SK-N-SH (cell line): Measurements from ENCODE around the gene CNTROB. TPM values are rescaled to one million over a fixed set of nuclear protein-coding genes. Genes with fewer than 3 reads are reported as not detected.

Experiments used
- CTCF ChIA-PET: fragments of 300-600, 350-600 bp; formaldehyde crosslinking; extraction: SDS; loops from one replicate; lab custom pipeline; 2021; lab: Yijun Ruan, JAX
- POLR2A ChIA-PET: fragments of 350-600 bp; sonication (Branson Sonifier 250); formaldehyde crosslinking; extraction: SDS; loops from one replicate; lab custom pipeline; 2020; ENCODE audit warnings: antibody characterized with exemption, inconsistent platforms; lab: Yijun Ruan, JAX
- DNase-seq: peaks from one replicate; pipeline ENCODE4 v3.0.0; 2012
- H2AFZ ChIP-seq: fragments of 200-600 bp; sonication (generic); 2 replicates; pipeline ENCODE4 v1.8.1; 2016; ENCODE audit warnings: antibody characterized with exemption, mild to moderate bottlenecking, low read depth
- H3F3A ChIP-seq: fragments of 200-600 bp; sonication (generic); replicated peaks from 2 replicates; pipeline ENCODE3; 2016; ENCODE audit warnings: antibody characterized with exemption, mild to moderate bottlenecking; ENCODE audit not compliant: insufficient read depth
- H3K27ac ChIP-seq, 2 experiments: fragments of 200-500 bp in 1 of 2; fragments of 200-600 bp in 1 of 2; sonication (Bioruptor generic) in 1 of 2; sonication (generic), shearing (Covaris generic) in 1 of 2; 2 replicates each; pipeline versions ENCODE4 v1.5.1 to v1.6.1; 2014 to 2016; ENCODE audit warnings: low read depth in 2 of 2, inconsistent platforms in 1 of 2, low read length in 1 of 2, mild to moderate bottlenecking in 1 of 2, mixed read lengths in 1 of 2
- H3K27me3 ChIP-seq: fragments of 200-600 bp; sonication (generic), shearing (Covaris generic); 2 replicates; pipeline ENCODE4 v1.6.1; 2016; ENCODE audit warnings: mixed run types; ENCODE audit not compliant: insufficient read depth
- H3K36me3 ChIP-seq, 2 experiments: fragments of 200-500 bp in 1 of 2; fragments of 200-600 bp in 1 of 2; sonication (Bioruptor generic) in 1 of 2; sonication (generic) in 1 of 2; replicated peaks in 1 of 2; 2 replicates each; pipeline versions ENCODE3 to v1.5.1; 2014 to 2016; ENCODE audit warnings: low read length in 1 of 2, mild to moderate bottlenecking in 1 of 2; ENCODE audit not compliant: insufficient read depth in 2 of 2, control insufficient read depth in 1 of 2
- H3K4me1 ChIP-seq, 2 experiments: fragments of 200-500 bp in 1 of 2; fragments of 200-600 bp in 1 of 2; sonication (Bioruptor generic) in 1 of 2; sonication (generic), shearing (Covaris generic) in 1 of 2; 2 replicates each; pipeline versions ENCODE4 v1.5.1 to v1.6.1; 2014 to 2016; ENCODE audit warnings: low read depth in 1 of 2, low read length in 1 of 2, mixed run types in 1 of 2; ENCODE audit not compliant: insufficient read depth in 2 of 2, control insufficient read depth in 1 of 2
- H3K4me2 ChIP-seq: fragments of 200-600 bp; sonication (generic), shearing (Covaris generic); 2 replicates; pipeline ENCODE4 v1.6.1; 2017; ENCODE audit warnings: mixed run types
- H3K4me3 ChIP-seq, 2 experiments: fragments of 200-500 bp in 1 of 2; fragments of 200-600 bp in 1 of 2; sonication (Bioruptor generic) in 1 of 2; sonication (generic), shearing (Covaris generic) in 1 of 2; 2 replicates each; pipeline versions ENCODE4 v1.5.1 to v1.8.1; 2014 to 2016; ENCODE audit warnings: low read depth in 2 of 2, inconsistent platforms in 1 of 2, low read length in 1 of 2, mild to moderate bottlenecking in 1 of 2, mixed read lengths in 1 of 2, moderate library complexity in 1 of 2
- H3K79me2 ChIP-seq: fragments of 200-600 bp; sonication (generic); 2 replicates; pipeline ENCODE4 v1.8.1; 2017; ENCODE audit warnings: mild to moderate bottlenecking; ENCODE audit not compliant: insufficient read depth
- H3K9ac ChIP-seq: fragments of 200-600 bp; sonication (generic); 2 replicates; pipeline ENCODE4 v1.6.1; 2017; ENCODE audit warnings: mixed run types
- H3K9me2 ChIP-seq: fragments of 200-600 bp; sonication (generic); 2 replicates; pipeline ENCODE4 v1.6.1; 2017; ENCODE audit warnings: mixed run types
- H3K9me3 ChIP-seq: fragments of 200-600 bp; sonication (generic); 2 replicates; pipeline ENCODE4 v1.6.1; 2017; ENCODE audit warnings: mixed run types, mild to moderate bottlenecking, moderate library complexity
- H4K20me1 ChIP-seq: fragments of 200-600 bp; sonication (generic); 2 replicates; pipeline ENCODE4 v1.6.1; 2017; ENCODE audit warnings: mild to moderate bottlenecking, mixed run types; ENCODE audit not compliant: insufficient read depth
- EP300 ChIP-seq, 2 experiments: IDR thresholded peaks; 2 replicates each; pipeline versions ENCODE4 v1.4.0 to v1.6.1; 2012; ENCODE audit warnings: borderline replicate concordance in 1 of 2, low read depth in 1 of 2, low read length in 1 of 2
- FOSL2 ChIP-seq: IDR thresholded peaks from 2 replicates; pipeline ENCODE4 v1.4.0; 2012; ENCODE audit warnings: low read depth, mild to moderate bottlenecking, moderate library complexity, borderline replicate concordance
- FOXJ3 ChIP-seq: sonication (generic); formaldehyde crosslinking; IDR thresholded peaks from 2 replicates; pipeline ENCODE4 v1.5.1; 2020; ENCODE audit warnings: mild to moderate bottlenecking, missing genetic modification reagents
- JUND ChIP-seq: IDR thresholded peaks from 2 replicates; pipeline ENCODE4 v1.4.0; 2012
- MEF2A ChIP-seq: IDR thresholded peaks from 2 replicates; pipeline ENCODE4 v1.4.0; 2012; ENCODE audit warnings: low read depth, borderline replicate concordance
- MXI1 ChIP-seq: IDR thresholded peaks from 2 replicates; pipeline ENCODE4 v1.6.1; 2012; ENCODE audit warnings: mild to moderate bottlenecking, low read depth, low read length, improper control_type of control experiment
- POLR2AphosphoS5 ChIP-seq: IDR thresholded peaks from 2 replicates; pipeline ENCODE4 v1.6.1; 2012; ENCODE audit warnings: low read depth, low read length
- RAD21 ChIP-seq: IDR thresholded peaks from 2 replicates; pipeline ENCODE4 v1.6.1; 2012; ENCODE audit warnings: mild to moderate bottlenecking, low read length
- RCOR1 ChIP-seq: fragments of 150-350 bp; IDR thresholded peaks from 2 replicates; pipeline ENCODE4 v1.6.1; 2017; ENCODE audit warnings: antibody characterized with exemption, low read length
- RXRA ChIP-seq: IDR thresholded peaks from 2 replicates; pipeline ENCODE4 v1.4.0; 2012; ENCODE audit warnings: low read depth, mild to moderate bottlenecking, borderline replicate concordance
- WGBS: methylation state at CpG from one replicate; pipeline ENCODE4 v1.1.6; 2017; ENCODE audit warnings: low lambda C conversion rate; 5-methylcytosine and 5-hydroxymethylcytosine counted together
- polyA plus RNA-seq, 3 experiments: library from polyadenylated mRNA; depleted of rRNA; stranded (reverse); fragments of >200 nt; gene quantifications; 2 replicates each; pipeline ENCODE4 v1.2.3, GENCODE V29; 2012
- TF ChIP-seq, protein P1 (sequence below): IDR thresholded peaks from 2 replicates; pipeline ENCODE4 v1.4.0; 2012; ENCODE audit warnings: low read depth, borderline replicate concordance
- TF ChIP-seq, protein P2 (sequence below): fragments of 200-600 bp; sonication (generic); IDR thresholded peaks from 2 replicates; pipeline ENCODE4 v1.6.1; 2017; ENCODE audit warnings: antibody characterized with exemption, mild to moderate bottlenecking, moderate library complexity

CNTROB gene
- polyA plus RNA-seq, 1 of the 3 experiments (the other 2 are of a cell fraction), result 26.3 TPM

DNA sequence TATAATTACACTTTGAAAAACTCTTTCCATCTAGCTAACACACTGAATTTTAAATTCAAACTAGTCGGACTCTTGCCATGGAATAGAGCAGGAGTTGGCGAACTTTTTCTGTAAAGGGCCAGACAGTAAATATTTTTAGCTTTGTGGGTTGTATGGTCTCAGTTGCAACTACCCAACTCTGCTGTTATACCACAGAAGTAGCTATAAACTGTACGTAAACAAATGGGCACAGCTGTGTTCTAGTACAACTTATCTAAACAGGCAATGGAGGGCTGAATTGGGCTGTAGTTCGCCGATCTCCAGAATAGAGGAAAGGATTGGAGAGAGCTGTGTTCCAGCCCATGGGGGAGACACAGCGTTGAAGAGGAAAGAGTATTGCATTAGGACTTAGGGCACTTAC is 8.7 kb downstream of the CNTROB start:
- no peaks in the 10 kb centered on the region for H4K20me1 ChIP-seq
- H3F3A ChIP-seq, result no peaks in the 10 kb centered on the region
- H3K4me3 ChIP-seq, result no peak overlapping the region
- no peaks in the 10 kb centered on the region for H3K9me2 ChIP-seq
- DNase-seq, result no peak
- peaks cover 15% of the 10 kb centered on the region for H3K79me2 ChIP-seq
- WGBS, result 97% methylated on average over 6 of the region's 6 CpGs
- CTCF ChIA-PET, result interaction anchor here (1.0 to 1.7 kb wide), 5 partner anchors 10 to 101 kb away, joined by 3 to 6 read pairs (median 5); no protein-coding TSS in a partner anchor
- H3K27me3 ChIP-seq, result no peaks in the 10 kb centered on the region
- H3K27ac ChIP-seq, result no peak overlapping the region
- TF ChIP-seq MXI1 (no peak), RAD21 (no peak), FOSL2 (no peak), JUND (no peak), RCOR1 (no peak), POLR2AphosphoS5 (no peak), RXRA (no peak), MEF2A (no peak), EP300 (IDR thresholded peaks at IDR 0.05; ENCODE audit: borderline replicate concordance in 1 of 2, low read depth in 1 of 2, low read length in 1 of 2) (no peak)
- TF ChIP-seq, protein P1, sequence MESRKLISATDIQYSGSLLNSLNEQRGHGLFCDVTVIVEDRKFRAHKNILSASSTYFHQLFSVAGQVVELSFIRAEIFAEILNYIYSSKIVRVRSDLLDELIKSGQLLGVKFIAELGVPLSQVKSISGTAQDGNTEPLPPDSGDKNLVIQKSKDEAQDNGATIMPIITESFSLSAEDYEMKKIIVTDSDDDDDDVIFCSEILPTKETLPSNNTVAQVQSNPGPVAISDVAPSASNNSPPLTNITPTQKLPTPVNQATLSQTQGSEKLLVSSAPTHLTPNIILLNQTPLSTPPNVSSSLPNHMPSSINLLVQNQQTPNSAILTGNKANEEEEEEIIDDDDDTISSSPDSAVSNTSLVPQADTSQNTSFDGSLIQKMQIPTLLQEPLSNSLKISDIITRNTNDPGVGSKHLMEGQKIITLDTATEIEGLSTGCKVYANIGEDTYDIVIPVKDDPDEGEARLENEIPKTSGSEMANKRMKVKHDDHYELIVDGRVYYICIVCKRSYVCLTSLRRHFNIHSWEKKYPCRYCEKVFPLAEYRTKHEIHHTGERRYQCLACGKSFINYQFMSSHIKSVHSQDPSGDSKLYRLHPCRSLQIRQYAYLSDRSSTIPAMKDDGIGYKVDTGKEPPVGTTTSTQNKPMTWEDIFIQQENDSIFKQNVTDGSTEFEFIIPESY, result no peak
- TF ChIP-seq, all 33 proteins: peak for 0
- no peak overlapping the region for H3K4me2 ChIP-seq
- no peak overlapping the region for H2AFZ ChIP-seq
- no peaks in the 10 kb centered on the region for H3K4me1 ChIP-seq
- peaks cover 53 to 58% of the 10 kb centered on the region in 2 experiments for H3K36me3 ChIP-seq
- H3K9me3 ChIP-seq, result no peaks in the 10 kb centered on the region
- H3K9ac ChIP-seq, result no peak overlapping the region
- POLR2A ChIA-PET, result no interaction called here

DNA sequence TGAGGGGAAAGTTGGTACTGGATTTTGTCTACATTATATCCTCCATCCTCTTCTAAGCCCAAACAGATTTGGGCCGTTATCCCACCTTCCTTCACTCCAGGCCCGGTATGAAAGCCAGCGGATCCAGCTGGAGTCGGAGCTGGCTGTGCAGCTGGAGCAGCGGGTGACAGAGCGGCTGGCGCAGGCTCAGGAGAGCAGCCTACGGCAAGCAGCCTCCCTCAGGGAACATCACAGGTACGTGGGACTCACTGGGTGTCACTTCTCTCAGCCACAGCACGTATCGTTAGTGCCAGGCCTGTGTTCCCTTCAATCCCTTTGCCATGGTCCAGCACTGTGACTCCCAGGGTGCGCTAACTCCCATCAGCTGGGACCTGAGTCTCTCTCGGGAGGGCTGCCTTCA is 11.3 kb downstream of the CNTROB start:
- ChIA-PET CTCF (interaction anchor here (0.9 to 2.3 kb wide), 5 partner anchors 10 to 98 kb away, joined by 3 to 9 read pairs (median 6); no protein-coding TSS in a partner anchor), POLR2A (interaction anchor here (3.0 kb wide), 1 partner anchor 11 kb away, joined by 11 read pairs; the partner anchor contains the start of genes CNTROB and TRAPPC1)
- Histone ChIP-seq H3K27ac (no peak overlapping the region), H2AFZ (no peak overlapping the region), H3K9me2 (no peaks in the 10 kb centered on the region), H3K36me3 (peaks cover 34 to 62% of the 10 kb centered on the region in 2 experiments), H3K79me2 (peaks cover 2% of the 10 kb centered on the region), H3K4me1 (no peaks in the 10 kb centered on the region), H3F3A (no peaks in the 10 kb centered on the region), H3K27me3 (no peaks in the 10 kb centered on the region), H3K4me3 (no peak overlapping the region), H4K20me1 (no peaks in the 10 kb centered on the region), H3K9me3 (no peaks in the 10 kb centered on the region), H3K4me2 (no peak overlapping the region), H3K9ac (no peak overlapping the region)
- WGBS, result 90% methylated on average over 8 of the region's 13 CpGs
- TF ChIP-seq, protein P2, sequence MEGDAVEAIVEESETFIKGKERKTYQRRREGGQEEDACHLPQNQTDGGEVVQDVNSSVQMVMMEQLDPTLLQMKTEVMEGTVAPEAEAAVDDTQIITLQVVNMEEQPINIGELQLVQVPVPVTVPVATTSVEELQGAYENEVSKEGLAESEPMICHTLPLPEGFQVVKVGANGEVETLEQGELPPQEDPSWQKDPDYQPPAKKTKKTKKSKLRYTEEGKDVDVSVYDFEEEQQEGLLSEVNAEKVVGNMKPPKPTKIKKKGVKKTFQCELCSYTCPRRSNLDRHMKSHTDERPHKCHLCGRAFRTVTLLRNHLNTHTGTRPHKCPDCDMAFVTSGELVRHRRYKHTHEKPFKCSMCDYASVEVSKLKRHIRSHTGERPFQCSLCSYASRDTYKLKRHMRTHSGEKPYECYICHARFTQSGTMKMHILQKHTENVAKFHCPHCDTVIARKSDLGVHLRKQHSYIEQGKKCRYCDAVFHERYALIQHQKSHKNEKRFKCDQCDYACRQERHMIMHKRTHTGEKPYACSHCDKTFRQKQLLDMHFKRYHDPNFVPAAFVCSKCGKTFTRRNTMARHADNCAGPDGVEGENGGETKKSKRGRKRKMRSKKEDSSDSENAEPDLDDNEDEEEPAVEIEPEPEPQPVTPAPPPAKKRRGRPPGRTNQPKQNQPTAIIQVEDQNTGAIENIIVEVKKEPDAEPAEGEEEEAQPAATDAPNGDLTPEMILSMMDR, result no peak
- TF ChIP-seq FOXJ3 (CRISPR knock-in tag), result no peak
- DNase-seq, result no peak
